Immature natural killer cell (primary cell): ENCODE results near the gene ASH1L. TPM values are rescaled to one million over a fixed set of nuclear protein-coding genes. Genes with fewer than 3 reads are reported as not detected.
A peak's percentile ranks its signal among the peaks of the same experiment; 100 is the strongest.
"Not testable (repeated sequence)": the region's sequence is repeated elsewhere in the genome, so short reads cannot be mapped to it uniquely, and the experiment has no call there.

ENCODE experiments used
- DNase-seq, 3 donors: peaks; one replicate each; pipeline ENCODE4 v3.0.0; 2022; ENCODE audit warnings: mixed read lengths in 1 of 3
- H3K27ac Mint-ChIP-seq, 6 donors: one replicate each; pipeline ENCODE4 v1.8.0; 2020; ENCODE audit warnings: mixed read lengths in 6 of 6, mild to moderate bottlenecking in 5 of 6, inconsistent platforms in 4 of 6, moderate library complexity in 3 of 6
- H3K27me3 Mint-ChIP-seq, 3 donors: one replicate each; pipeline ENCODE4 v1.8.0; 2020 to 2021; ENCODE audit warnings: low read depth in 3 of 3, mild to moderate bottlenecking in 3 of 3, mixed read lengths in 3 of 3, moderate library complexity in 3 of 3, inconsistent platforms in 1 of 3
- H3K36me3 Mint-ChIP-seq, 3 donors: one replicate each; pipeline ENCODE4 v1.8.0; 2020; ENCODE audit warnings: mixed read lengths in 3 of 3, inconsistent platforms in 2 of 3, mild to moderate bottlenecking in 2 of 3
- H3K4me1 Mint-ChIP-seq, 2 donors: one replicate each; pipeline ENCODE4 v1.8.0; 2020; ENCODE audit warnings: inconsistent platforms in 2 of 2, mild to moderate bottlenecking in 2 of 2, mixed read lengths in 2 of 2, moderate library complexity in 1 of 2
- H3K4me3 Mint-ChIP-seq, 5 donors: one replicate each; pipeline ENCODE4 v1.8.0; 2020; ENCODE audit warnings: mild to moderate bottlenecking in 5 of 5, mixed read lengths in 5 of 5, inconsistent platforms in 3 of 5, moderate library complexity in 3 of 5
- H3K9me3 Mint-ChIP-seq, 6 donors: one replicate each; pipeline ENCODE4 v1.8.0; 2020; ENCODE audit warnings: mild to moderate bottlenecking in 6 of 6, mixed read lengths in 6 of 6, inconsistent platforms in 4 of 6, moderate library complexity in 3 of 6
- polyA plus RNA-seq, 3 donors: library from polyadenylated mRNA; unstranded; fragments of 300-500 nt; fragmentation: Illumina TruSeq; gene quantifications; one replicate each; pipeline ENCODE4 v1.2.3, GENCODE V29; 2021

ASH1L gene
- polyA plus RNA-seq, 3 donors from 2014 or later, result 3.8 to 27.0 (median 6.0) TPM

GRCh38 chr1:155529109-155529508 is 33.5 kb downstream of the ASH1L start:
- H3K27me3 Mint-ChIP-seq, result no peaks in the 10 kb centered on the region
- peaks cover 0 to 4% (median 0%) of the 10 kb centered on the region in 3 donors for H3K36me3 Mint-ChIP-seq
- no peak overlapping the region for H3K4me3 Mint-ChIP-seq
- peaks cover 38 to 57% of the 10 kb centered on the region in 2 donors for H3K4me1 Mint-ChIP-seq
- no peaks in the 10 kb centered on the region for H3K9me3 Mint-ChIP-seq
- peak overlapping the region in 3 of 6 donors; percentile 6 to 42 (median 18) for H3K27ac Mint-ChIP-seq
- no peak for DNase-seq

GRCh38 chr1:155527677-155528076 is 34.9 kb downstream of the ASH1L start:
- H3K27ac Mint-ChIP-seq, result no peak overlapping the region
- H3K9me3 Mint-ChIP-seq, result no peaks in the 10 kb centered on the region
- H3K36me3 Mint-ChIP-seq, result no peaks in the 10 kb centered on the region
- no peaks in the 10 kb centered on the region for H3K27me3 Mint-ChIP-seq
- H3K4me1 Mint-ChIP-seq, result peaks cover 41 to 51% of the 10 kb centered on the region in 2 donors
- DNase-seq, result no peak
- H3K4me3 Mint-ChIP-seq, result no peak overlapping the region

DNA sequence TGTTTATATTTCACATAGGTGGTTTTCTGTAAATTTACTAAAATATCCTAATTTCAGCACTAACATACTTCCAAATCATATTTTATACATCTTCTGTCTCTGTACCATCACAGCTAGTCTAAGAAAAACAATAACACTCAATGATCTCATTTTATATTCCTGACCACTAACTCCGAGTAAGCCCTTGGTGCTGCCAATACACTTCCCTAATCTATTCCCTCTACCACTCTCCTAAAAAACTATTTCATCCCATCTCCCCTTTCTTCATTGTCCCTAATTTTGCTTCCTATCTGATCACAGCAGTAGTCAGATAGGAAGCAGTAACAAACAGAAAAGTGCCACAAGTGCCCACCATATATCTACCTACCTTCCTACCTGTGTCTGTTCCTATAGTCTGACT is 36.2 kb downstream of the ASH1L start:
- no peak overlapping the region for H3K4me3 Mint-ChIP-seq
- peaks cover 39 to 53% of the 10 kb centered on the region in 2 donors for H3K4me1 Mint-ChIP-seq
- DNase-seq, result no peak
- no peaks in the 10 kb centered on the region for H3K27me3 Mint-ChIP-seq
- H3K36me3 Mint-ChIP-seq, result no peaks in the 10 kb centered on the region
- no peak overlapping the region for H3K27ac Mint-ChIP-seq
- H3K9me3 Mint-ChIP-seq, result no peaks in the 10 kb centered on the region

DNA sequence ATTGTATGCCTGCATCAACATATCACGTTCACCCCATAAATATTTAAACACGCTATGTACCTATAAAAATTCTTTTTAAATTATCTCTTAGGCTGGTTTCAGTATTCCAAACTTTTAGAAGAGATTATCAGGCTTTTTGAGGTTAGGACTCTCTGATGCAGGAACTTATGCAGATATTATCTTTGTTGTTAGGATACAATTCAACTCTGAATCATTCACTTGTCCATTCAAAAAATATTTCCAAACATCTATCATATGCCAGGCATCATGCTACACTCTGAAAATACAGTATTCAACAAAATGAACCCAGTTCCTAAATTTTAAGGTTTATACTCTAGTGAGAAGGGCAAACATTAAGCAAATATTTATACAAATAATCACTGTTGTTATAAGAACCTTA is 40.5 kb downstream of the ASH1L start:
- no peak overlapping the region for H3K27ac Mint-ChIP-seq
- H3K36me3 Mint-ChIP-seq, result no peaks in the 10 kb centered on the region
- H3K9me3 Mint-ChIP-seq, result no peaks in the 10 kb centered on the region
- no peak overlapping the region for H3K4me3 Mint-ChIP-seq
- H3K4me1 Mint-ChIP-seq, result peaks cover 33 to 54% of the 10 kb centered on the region in 2 donors
- H3K27me3 Mint-ChIP-seq, result no peaks in the 10 kb centered on the region
- no peak for DNase-seq

- peak overlapping the region in 1 of 6 donors; percentile 29 for H3K27ac Mint-ChIP-seq
- H3K4me1 Mint-ChIP-seq, result peaks cover 32 to 63% of the 10 kb centered on the region in 2 donors
- H3K27me3 Mint-ChIP-seq, result no peaks in the 10 kb centered on the region
- no peak overlapping the region for H3K4me3 Mint-ChIP-seq
- DNase-seq, result no peak
- no peaks in the 10 kb centered on the region for H3K9me3 Mint-ChIP-seq
- H3K36me3 Mint-ChIP-seq, result no peaks in the 10 kb centered on the region
Measured at GRCh38 chr1:155518484-155518883, 44.1 kb downstream of the ASH1L start.

DNA sequence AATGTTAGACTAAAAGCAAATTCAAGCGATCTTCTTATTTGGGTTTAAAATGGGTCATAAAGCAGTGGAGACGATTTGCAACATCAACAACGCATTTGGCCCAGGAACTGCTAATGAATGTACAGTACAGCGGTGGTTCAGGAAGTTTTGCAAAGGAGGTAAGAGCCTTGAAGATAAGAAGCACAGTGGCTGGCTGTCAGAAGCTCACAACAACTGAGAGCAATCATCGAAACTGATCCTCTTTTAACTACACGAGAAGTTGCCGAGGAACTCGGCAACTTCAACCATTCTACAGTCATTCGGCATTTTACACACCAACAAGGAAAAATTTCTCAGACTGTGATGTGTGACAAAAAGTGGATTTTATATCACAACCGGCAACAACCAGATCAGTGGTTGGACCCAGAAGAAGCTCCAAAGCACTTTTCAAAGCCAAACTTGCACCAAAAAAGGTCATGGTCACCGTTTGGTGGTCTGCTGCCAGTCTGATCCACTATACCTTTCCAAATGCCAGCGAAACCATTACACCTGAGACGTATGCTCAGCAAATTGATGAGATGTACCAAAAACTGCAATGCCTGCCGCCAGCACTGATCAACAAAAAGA is 47.9 kb downstream of the ASH1L start:
- Mint-ChIP-seq H3K4me3 (no peak overlapping the region), H3K27ac (peak overlapping the region in 2 of 6 donors; percentile 35 to 48), H3K9me3 (no peaks in the 10 kb centered on the region), H3K27me3 (no peaks in the 10 kb centered on the region), H3K4me1 (peaks cover 32 to 48% of the 10 kb centered on the region in 2 donors), H3K36me3 (no peaks in the 10 kb centered on the region)
- DNase-seq, result no peak

- H3K9me3 Mint-ChIP-seq, result no peaks in the 10 kb centered on the region
- peak overlapping the region in 1 of 6 donors; percentile 7 for H3K27ac Mint-ChIP-seq
- H3K4me1 Mint-ChIP-seq, result peaks cover 36 to 54% of the 10 kb centered on the region in 2 donors
- no peak for DNase-seq
- H3K4me3 Mint-ChIP-seq, result no peak overlapping the region
- no peaks in the 10 kb centered on the region for H3K27me3 Mint-ChIP-seq
- H3K36me3 Mint-ChIP-seq, result no peaks in the 10 kb centered on the region
Measured at GRCh38 chr1:155513300-155513916, 49.2 kb downstream of the ASH1L start.

DNA sequence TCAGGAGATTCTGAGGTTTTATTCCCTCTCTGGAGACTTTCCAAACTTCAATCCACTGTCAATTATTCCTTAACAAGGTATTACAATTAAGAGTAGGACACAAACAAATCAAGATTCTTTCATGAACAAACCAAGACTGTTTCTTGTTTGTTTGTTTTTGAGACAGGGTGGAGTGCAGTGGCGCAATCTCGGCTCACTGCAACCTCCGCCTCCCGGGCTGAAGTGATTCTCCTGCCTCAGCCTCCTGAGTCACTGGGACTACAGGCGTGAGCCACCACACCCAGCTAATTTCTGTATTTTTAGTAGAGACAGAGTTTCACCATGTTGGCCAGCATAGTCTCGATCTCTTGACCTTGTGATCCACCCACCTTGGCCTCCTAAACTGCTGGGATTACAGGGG is 51.2 kb downstream of the ASH1L start:
- peaks cover 37 to 51% of the 10 kb centered on the region in 2 donors for H3K4me1 Mint-ChIP-seq
- H3K36me3 Mint-ChIP-seq, H3K27me3 Mint-ChIP-seq, H3K9me3 Mint-ChIP-seq, DNase-seq, H3K4me3 Mint-ChIP-seq: not testable (repeated sequence)
- peak overlapping the region in 2 of 6 donors; percentile 34 to 39 for H3K27ac Mint-ChIP-seq

DNA sequence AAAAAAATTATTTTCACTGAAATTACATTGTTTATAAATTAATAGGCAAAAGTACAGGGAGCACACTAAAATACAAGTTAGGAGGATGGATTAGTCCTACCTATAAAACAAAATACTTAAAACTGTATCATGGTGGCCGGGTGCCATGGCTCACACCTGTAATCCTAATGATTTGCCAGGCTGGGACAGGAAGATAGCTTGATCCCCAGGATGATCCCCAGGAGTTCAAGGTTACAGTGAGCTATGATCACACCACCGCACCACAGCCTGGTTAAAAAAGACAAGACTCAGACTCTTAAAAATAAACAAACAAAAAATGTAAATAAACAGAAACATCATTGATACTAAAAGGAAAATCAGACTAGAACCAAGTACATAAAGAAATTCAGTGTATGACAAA is 53.5 kb downstream of the ASH1L start:
- Mint-ChIP-seq H3K27me3 (no peaks in the 10 kb centered on the region), H3K4me3 (no peak overlapping the region), H3K36me3 (no peaks in the 10 kb centered on the region), H3K4me1 (peaks cover 31 to 42% of the 10 kb centered on the region in 2 donors), H3K9me3 (no peaks in the 10 kb centered on the region), H3K27ac (peak overlapping the region in 1 of 6 donors; percentile 59)
- DNase-seq, result no peak

GRCh38 chr1:155507945-155508344 is 54.7 kb downstream of the ASH1L start:
- peak overlapping the region in 5 of 6 donors; percentile 17 to 68 (median 50) for H3K27ac Mint-ChIP-seq
- no peaks in the 10 kb centered on the region for H3K36me3 Mint-ChIP-seq
- no peaks in the 10 kb centered on the region for H3K27me3 Mint-ChIP-seq
- H3K4me1 Mint-ChIP-seq, result peaks cover 27 to 40% of the 10 kb centered on the region in 2 donors
- no peaks in the 10 kb centered on the region for H3K9me3 Mint-ChIP-seq
- DNase-seq, result no peak
- H3K4me3 Mint-ChIP-seq, result peak overlapping the region in 1 of 5 donors; percentile 6

GRCh38 chr1:155505963-155506362 is 56.6 kb downstream of the ASH1L start:
- not testable (repeated sequence) for H3K4me3 Mint-ChIP-seq, H3K27ac Mint-ChIP-seq, H3K27me3 Mint-ChIP-seq, H3K36me3 Mint-ChIP-seq, DNase-seq, H3K9me3 Mint-ChIP-seq
- peaks cover 20 to 47% of the 10 kb centered on the region in 2 donors for H3K4me1 Mint-ChIP-seq

DNA sequence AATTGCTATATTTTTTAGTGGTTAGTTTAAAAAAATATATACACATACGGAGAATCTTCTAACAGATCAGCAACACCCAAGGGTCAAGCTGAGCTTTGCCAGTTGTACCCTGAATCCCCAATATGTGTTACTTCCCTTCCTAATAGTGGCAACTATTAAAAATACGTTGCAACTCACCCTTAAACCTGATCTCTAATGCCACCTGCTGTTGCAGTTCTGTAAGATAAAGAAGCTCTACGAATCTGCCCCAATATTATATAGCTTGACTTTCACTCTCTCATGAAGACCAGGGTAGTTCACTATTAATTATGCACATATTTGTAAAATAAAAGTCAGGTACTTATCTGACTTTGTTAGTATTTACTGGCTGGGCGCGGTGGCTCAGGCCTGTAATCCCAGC is 58.4 kb downstream of the ASH1L start:
- Mint-ChIP-seq H3K4me3 (no peak overlapping the region), H3K27ac (no peak overlapping the region), H3K9me3 (no peaks in the 10 kb centered on the region), H3K36me3 (no peaks in the 10 kb centered on the region), H3K4me1 (peaks cover 29 to 60% of the 10 kb centered on the region in 2 donors), H3K27me3 (no peaks in the 10 kb centered on the region)
- no peak for DNase-seq

DNA sequence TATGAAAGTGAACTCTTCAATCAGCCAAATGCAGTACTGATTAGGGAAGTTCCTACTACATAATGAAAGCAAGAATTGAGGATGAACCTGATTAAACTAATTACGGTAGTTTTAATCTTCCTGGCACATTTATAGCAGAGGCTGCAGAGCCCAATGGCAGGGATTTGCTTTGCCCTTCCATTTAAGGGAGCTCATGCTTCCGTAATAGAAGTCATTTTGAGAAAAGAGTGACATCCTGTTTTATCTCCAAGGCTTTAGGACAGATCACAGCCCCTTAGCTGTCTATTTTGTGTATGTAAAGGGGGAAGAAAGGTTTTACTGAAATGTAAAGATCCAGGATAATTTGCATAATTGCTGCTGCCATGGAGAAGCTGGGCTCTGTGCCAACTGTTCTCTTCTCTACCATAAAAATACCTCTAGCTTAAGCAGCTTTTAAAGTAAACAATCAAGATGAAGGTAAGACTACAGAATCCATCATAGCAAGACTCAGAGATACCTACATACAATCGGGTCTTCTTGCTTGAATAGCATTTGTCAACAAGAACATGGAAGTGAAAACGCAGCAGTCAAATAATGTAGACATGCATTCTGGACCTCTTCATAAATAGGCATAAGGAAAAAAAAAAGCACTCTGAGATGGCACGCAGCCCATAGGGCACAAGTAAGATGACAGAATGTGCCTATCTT is 62.5 kb downstream of the ASH1L start:
- peak overlapping the region in 1 of 5 donors; percentile 2 for H3K4me3 Mint-ChIP-seq
- no peak for DNase-seq
- no peaks in the 10 kb centered on the region for H3K9me3 Mint-ChIP-seq
- H3K27ac Mint-ChIP-seq, result peak overlapping the region in 5 of 6 donors; percentile 2 to 62 (median 24)
- peaks cover 0 to 4% (median 0%) of the 10 kb centered on the region in 3 donors for H3K36me3 Mint-ChIP-seq
- H3K27me3 Mint-ChIP-seq, result peaks cover 0 to 1% (median 0%) of the 10 kb centered on the region in 3 donors
- H3K4me1 Mint-ChIP-seq, result peaks cover 23 to 62% of the 10 kb centered on the region in 2 donors

- DNase-seq, result no peak
- Mint-ChIP-seq H3K4me1 (peaks cover 28 to 62% of the 10 kb centered on the region in 2 donors), H3K36me3 (peaks cover 0 to 4% (median 0%) of the 10 kb centered on the region in 3 donors), H3K9me3 (no peaks in the 10 kb centered on the region), H3K27me3 (peaks cover 0 to 1% (median 0%) of the 10 kb centered on the region in 3 donors), H3K27ac (peak overlapping the region in 5 of 6 donors; percentile 2 to 62 (median 16)), H3K4me3 (no peak overlapping the region)
Measured at GRCh38 chr1:155499263-155499662, 63.3 kb downstream of the ASH1L start.
